GF-D8 (cell line): ENCODE measurements around the gene CLSTN3.

ENCODE experiments used
- DNase-seq: peaks from one replicate; lab custom pipeline; 2025; lab: John Stamatoyannopoulos, UW

The CLSTN3 gene

GRCh38 chr12:7125632-7126227, 4.4 kb upstream of the CLSTN3 start:
- no peak for DNase-seq

GRCh38 chr12:7127916-7128626, 2.1 kb upstream of the CLSTN3 start:
- no peak for DNase-seq

GRCh38 chr12:7128681-7129286, 1.4 kb upstream of the CLSTN3 start, which contains the start of gene RBP5:
Gene RBP5 (minus strand): TSS chr12:7128889. CDS start chr12:7128775, 114 bp downstream.
- no peak for DNase-seq

- no peak for DNase-seq
Measured at GRCh38 chr12:7129287-7129871, 792 bp upstream of the CLSTN3 start.

- no peak for DNase-seq
Measured at GRCh38 chr12:7130701-7131501, 730 bp downstream of the CLSTN3 start.

- DNase-seq, result no peak
Measured at GRCh38 chr12:7131502-7131866, 1.3 kb downstream of the CLSTN3 start.

- DNase-seq, result no peak
Measured at GRCh38 chr12:7134396-7135166, 4.4 kb downstream of the CLSTN3 start.

- DNase-seq, result no peak
Measured at GRCh38 chr12:7136071-7136470, 5.9 kb downstream of the CLSTN3 start.

- no peak for DNase-seq
Measured at GRCh38 chr12:7136676-7137075, 6.5 kb downstream of the CLSTN3 start.

- no peak for DNase-seq
Measured at GRCh38 chr12:7137908-7138307, 7.7 kb downstream of the CLSTN3 start.

GRCh38 chr12:7139200-7139599, 9.0 kb downstream of the CLSTN3 start:
- no peak for DNase-seq

GRCh38 chr12:7141351-7142005, 11.3 kb downstream of the CLSTN3 start:
- no peak for DNase-seq

- peak; percentile 18 for DNase-seq
Measured at GRCh38 chr12:7142056-7142644, 12.0 kb downstream of the CLSTN3 start.

GRCh38 chr12:7142809-7143465, 12.8 kb downstream of the CLSTN3 start:
- no peak for DNase-seq

- DNase-seq, result no peak
Measured at GRCh38 chr12:7143564-7143963, 13.4 kb downstream of the CLSTN3 start.

GRCh38 chr12:7144414-7145120, 14.4 kb downstream of the CLSTN3 start:
- no peak for DNase-seq

GRCh38 chr12:7145671-7146070, 15.5 kb downstream of the CLSTN3 start:
- no peak for DNase-seq

- no peak for DNase-seq
Measured at GRCh38 chr12:7146228-7146627, 16.1 kb downstream of the CLSTN3 start.

- DNase-seq, result no peak
Measured at GRCh38 chr12:7146906-7147305, 16.7 kb downstream of the CLSTN3 start.
